KMS-11 (cell line): ENCODE measurements around the gene PRRC2B.
A peak's percentile ranks its signal among the peaks of the same experiment; 100 is the strongest.

Experiments used
- H2AFZ ChIP-seq: fragments of 200-600 bp; sonication (generic); 2 replicates; pipeline ENCODE4 v1.6.1; 2016; ENCODE audit warnings: antibody characterized with exemption, mixed run types, low read depth
- H3K27ac ChIP-seq: fragments of 200-600 bp; sonication (generic); 2 replicates; pipeline ENCODE4 v1.6.1; 2016; ENCODE audit warnings: mild to moderate bottlenecking, mixed run types
- H3K27me3 ChIP-seq: fragments of 200-600 bp; sonication (generic); 2 replicates; pipeline ENCODE4 v1.6.1; 2017; ENCODE audit warnings: mild to moderate bottlenecking, low read depth, mixed run types, moderate library complexity; ENCODE audit not compliant: insufficient read depth
- H3K36me3 ChIP-seq: fragments of 200-600 bp; sonication (generic); 2 replicates; pipeline ENCODE4 v1.6.1; 2017; ENCODE audit warnings: mild to moderate bottlenecking, mixed run types; ENCODE audit not compliant: insufficient read depth
- H3K4me1 ChIP-seq: fragments of 200-600 bp; sonication (generic); 2 replicates; pipeline ENCODE4 v1.6.1; 2016; ENCODE audit warnings: mild to moderate bottlenecking, low read depth, mixed run types; ENCODE audit not compliant: poor library complexity, severe bottlenecking
- H3K4me2 ChIP-seq: fragments of 200-600 bp; sonication (generic); 2 replicates; pipeline ENCODE4 v1.7.0; 2016; ENCODE audit warnings: mild to moderate bottlenecking, mixed run types
- H3K4me3 ChIP-seq: fragments of 200-600 bp; sonication (generic); IDR thresholded peaks from 2 replicates; pipeline ENCODE4 v1.6.1; 2017; ENCODE audit warnings: low read depth, low read length, mixed read lengths; ENCODE audit not compliant: insufficient read depth
- H3K79me2 ChIP-seq: fragments of 200-600 bp; sonication (generic); 2 replicates; pipeline ENCODE4 v1.6.1; 2016; ENCODE audit warnings: low read depth, mixed run types; ENCODE audit not compliant: insufficient read depth
- H3K9ac ChIP-seq: fragments of 200-600 bp; sonication (generic); 2 replicates; pipeline ENCODE4 v1.6.1; 2016; ENCODE audit warnings: mild to moderate bottlenecking, mixed run types
- H4K20me1 ChIP-seq: fragments of 200-600 bp; sonication (generic); 2 replicates; pipeline ENCODE4 v1.6.1; 2016; ENCODE audit warnings: mild to moderate bottlenecking, mixed run types; ENCODE audit not compliant: insufficient read depth
- TF ChIP-seq, protein P1 (sequence below): fragments of 200-600 bp; sonication (generic); conservative IDR thresholded peaks from 2 replicates; pipeline ENCODE4 v1.6.1; 2017; ENCODE audit warnings: low read depth, mild to moderate bottlenecking, antibody characterized with exemption, low read length, moderate library complexity, mixed read lengths

Gene PRRC2B

DNA sequence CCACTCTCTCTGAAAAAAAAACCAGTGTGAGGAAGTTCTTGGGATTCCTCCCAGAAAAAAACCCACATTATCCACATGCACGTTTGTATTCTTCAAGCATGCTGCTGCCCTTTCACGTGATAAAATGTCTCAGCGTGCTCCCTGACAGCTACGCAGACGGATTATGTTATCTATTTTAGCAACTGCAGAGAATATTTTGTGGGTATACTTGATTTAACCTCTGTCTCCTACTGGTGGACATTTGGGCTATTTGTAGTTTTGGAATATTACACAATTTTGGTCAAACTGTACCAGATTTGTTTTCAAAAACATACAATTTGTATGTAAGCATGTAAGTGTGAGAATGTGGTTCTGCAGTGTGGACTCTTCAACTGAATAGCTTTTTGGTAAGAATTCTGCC is 10.7 kb downstream of the PRRC2B start:
- Histone ChIP-seq H3K36me3 (no peaks in the 10 kb centered on the region), H3K4me2 (peak overlapping the region; percentile 21; the same call in 1 of the 2 replicates), H3K79me2 (peaks cover 100% of the 10 kb centered on the region), H2AFZ (no peak overlapping the region), H3K27me3 (no peaks in the 10 kb centered on the region), H4K20me1 (peaks cover 98% of the 10 kb centered on the region), H3K9ac (no peak overlapping the region), H3K27ac (no peak overlapping the region), H3K4me1 (peaks cover 75% of the 10 kb centered on the region), H3K4me3 (no peak overlapping the region)
- TF ChIP-seq, protein P1, sequence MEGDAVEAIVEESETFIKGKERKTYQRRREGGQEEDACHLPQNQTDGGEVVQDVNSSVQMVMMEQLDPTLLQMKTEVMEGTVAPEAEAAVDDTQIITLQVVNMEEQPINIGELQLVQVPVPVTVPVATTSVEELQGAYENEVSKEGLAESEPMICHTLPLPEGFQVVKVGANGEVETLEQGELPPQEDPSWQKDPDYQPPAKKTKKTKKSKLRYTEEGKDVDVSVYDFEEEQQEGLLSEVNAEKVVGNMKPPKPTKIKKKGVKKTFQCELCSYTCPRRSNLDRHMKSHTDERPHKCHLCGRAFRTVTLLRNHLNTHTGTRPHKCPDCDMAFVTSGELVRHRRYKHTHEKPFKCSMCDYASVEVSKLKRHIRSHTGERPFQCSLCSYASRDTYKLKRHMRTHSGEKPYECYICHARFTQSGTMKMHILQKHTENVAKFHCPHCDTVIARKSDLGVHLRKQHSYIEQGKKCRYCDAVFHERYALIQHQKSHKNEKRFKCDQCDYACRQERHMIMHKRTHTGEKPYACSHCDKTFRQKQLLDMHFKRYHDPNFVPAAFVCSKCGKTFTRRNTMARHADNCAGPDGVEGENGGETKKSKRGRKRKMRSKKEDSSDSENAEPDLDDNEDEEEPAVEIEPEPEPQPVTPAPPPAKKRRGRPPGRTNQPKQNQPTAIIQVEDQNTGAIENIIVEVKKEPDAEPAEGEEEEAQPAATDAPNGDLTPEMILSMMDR = no peak

DNA sequence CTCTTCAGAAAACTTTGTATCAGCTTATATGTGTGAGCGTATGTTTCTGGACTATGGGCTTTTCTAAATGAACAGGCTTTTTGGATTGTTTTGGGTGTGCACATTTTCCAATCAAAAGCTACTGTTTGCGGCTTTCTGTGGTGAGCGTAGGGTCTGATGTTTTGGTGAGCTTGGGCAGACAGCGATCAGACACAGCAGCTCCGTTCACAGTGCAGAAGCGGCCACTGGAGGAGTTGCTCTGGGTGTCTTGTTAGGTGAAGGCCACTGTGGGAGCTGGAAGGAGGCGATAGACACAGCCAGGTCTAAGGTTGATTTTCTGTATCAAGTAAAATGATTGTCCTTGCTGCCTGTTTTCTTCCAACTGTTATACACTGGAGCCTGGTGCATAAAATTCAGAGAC is 11.1 kb downstream of the PRRC2B start:
- Histone ChIP-seq H3K27me3 (no peaks in the 10 kb centered on the region), H4K20me1 (peaks cover 98% of the 10 kb centered on the region), H3K27ac (no peak overlapping the region), H3K4me2 (peak overlapping the region; percentile 21; the same call in 1 of the 2 replicates), H3K79me2 (peaks cover 100% of the 10 kb centered on the region), H3K36me3 (no peaks in the 10 kb centered on the region), H3K4me1 (peaks cover 71% of the 10 kb centered on the region), H2AFZ (no peak overlapping the region), H3K9ac (no peak overlapping the region), H3K4me3 (no peak overlapping the region)
- TF ChIP-seq, protein P1 = no peak

DNA sequence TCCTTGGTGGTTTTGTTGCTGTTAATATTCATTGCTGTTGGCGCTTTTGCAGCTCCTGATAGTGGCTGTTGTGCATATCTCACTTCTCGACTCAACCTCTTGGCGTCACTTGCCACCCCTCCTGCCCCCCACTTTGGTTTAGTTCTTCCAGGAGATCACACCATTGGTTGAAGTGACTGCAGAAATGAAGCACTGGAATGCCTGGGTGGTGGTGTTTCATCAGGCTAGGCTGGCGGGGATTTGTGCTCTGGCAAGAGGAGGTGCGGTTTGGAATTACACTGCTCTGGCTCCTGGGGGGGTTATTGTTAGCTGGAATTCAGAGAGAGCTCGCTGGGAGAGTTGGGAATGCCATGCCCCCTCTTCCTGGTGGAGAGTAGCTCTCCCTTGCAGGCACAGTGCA is 11.5 kb downstream of the PRRC2B start:
- H3K9ac ChIP-seq = no peak overlapping the region
- peaks cover 100% of the 10 kb centered on the region for H3K79me2 ChIP-seq
- no peak overlapping the region for H3K4me2 ChIP-seq
- no peak overlapping the region for H3K27ac ChIP-seq
- peaks cover 98% of the 10 kb centered on the region for H4K20me1 ChIP-seq
- H3K27me3 ChIP-seq = no peaks in the 10 kb centered on the region
- no peaks in the 10 kb centered on the region for H3K36me3 ChIP-seq
- no peak overlapping the region for H2AFZ ChIP-seq
- peaks cover 71% of the 10 kb centered on the region for H3K4me1 ChIP-seq
- TF ChIP-seq, protein P1 = no peak
- H3K4me3 ChIP-seq = no peak overlapping the region

DNA sequence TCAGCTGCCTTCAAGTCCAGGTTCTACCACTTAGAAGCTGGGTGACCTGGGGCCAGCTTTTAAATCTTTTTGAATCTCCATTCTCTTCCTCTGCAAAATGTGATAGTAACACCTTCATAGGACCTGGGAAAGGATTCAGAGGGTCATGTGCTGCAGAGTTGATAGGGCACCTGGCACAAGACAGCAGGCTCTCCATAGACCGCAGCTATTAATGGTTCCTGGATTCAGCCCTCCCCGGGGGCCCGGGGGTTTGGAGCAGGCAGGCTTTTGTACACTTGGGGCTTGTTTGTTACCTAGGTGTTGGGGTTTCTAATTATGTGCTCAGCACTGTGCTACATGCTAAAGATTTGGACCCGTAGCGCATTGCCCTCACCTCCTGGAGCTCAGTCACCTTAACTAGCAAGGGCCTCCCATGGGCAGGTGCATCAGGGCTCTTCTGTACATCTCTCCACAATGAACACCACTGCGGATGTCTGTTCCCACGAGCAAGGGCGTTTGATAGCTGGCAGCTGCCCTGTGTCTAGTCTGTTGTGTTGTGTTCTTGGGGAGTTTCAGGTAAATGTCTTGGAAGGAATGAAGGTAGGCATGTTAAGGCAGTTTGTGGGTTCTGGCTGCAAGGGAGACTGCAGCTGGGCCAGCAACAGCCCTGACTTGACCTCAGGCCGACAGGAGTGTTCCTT is 12.1 kb downstream of the PRRC2B start:
- Histone ChIP-seq H3K9ac (no peak overlapping the region), H3K4me3 (no peak overlapping the region), H3K4me2 (no peak overlapping the region), H2AFZ (no peak overlapping the region), H3K4me1 (peaks cover 71% of the 10 kb centered on the region), H4K20me1 (peaks cover 98% of the 10 kb centered on the region), H3K36me3 (no peaks in the 10 kb centered on the region), H3K79me2 (peaks cover 100% of the 10 kb centered on the region), H3K27ac (no peak overlapping the region), H3K27me3 (no peaks in the 10 kb centered on the region)
- TF ChIP-seq, protein P1 = no peak
